ENCODE measurements around the gene HOXA7. TPM values are rescaled to one million over a fixed set of nuclear protein-coding genes. Genes with fewer than 3 reads are reported as not detected.

The HOXA7 gene
- total RNA-seq, 1 donor from 2014 or later = not detected

- Mint-ChIP-seq H3K4me1 (ENCODE audit: low read depth, unreplicated experiment) (no peaks in the 10 kb centered on the region), H3K9me3 (ENCODE audit: unreplicated experiment) (peaks cover 4% of the 10 kb centered on the region), H3K27me3 (ENCODE audit: unreplicated experiment) (peaks cover 48% of the 10 kb centered on the region), H3K27ac (ENCODE audit: unreplicated experiment) (no peak overlapping the region), H3K4me3 (ENCODE audit: unreplicated experiment) (peak overlapping the region; percentile 46), H3K36me3 (ENCODE audit: unreplicated experiment) (peaks cover 13% of the 10 kb centered on the region)
- TF ChIP-seq CTCF (IDR thresholded peaks at IDR 0.05; ENCODE audit: partially characterized antibody, unreplicated experiment) = no peak
- DNase-seq = no peak
Observed at GRCh38 chr7:27148031-27148755, 8.3 kb downstream of the HOXA7 start.

- DNase-seq = no peak
- no peaks in the 10 kb centered on the region for H3K4me1 Mint-ChIP-seq (ENCODE audit: low read depth, unreplicated experiment)
- H3K9me3 Mint-ChIP-seq (ENCODE audit: unreplicated experiment) = peaks cover 4% of the 10 kb centered on the region
- peak within 1 kb of the TSS; percentile 46 for H3K4me3 Mint-ChIP-seq (ENCODE audit: unreplicated experiment)
- H3K27ac Mint-ChIP-seq (ENCODE audit: unreplicated experiment) = no peak within 1 kb of the TSS
- peaks cover 48% of the 10 kb centered on the region for H3K27me3 Mint-ChIP-seq (ENCODE audit: unreplicated experiment)
- no peak for TF ChIP-seq CTCF (IDR thresholded peaks at IDR 0.05; ENCODE audit: partially characterized antibody, unreplicated experiment)
- H3K36me3 Mint-ChIP-seq (ENCODE audit: unreplicated experiment) = peaks cover 13% of the 10 kb centered on the region
Observed at GRCh38 chr7:27147199-27148030, 9.1 kb downstream of the HOXA7 start, which contains the start of gene HOXA6. HOXA6 (minus strand) TSS chr7:27147774; CDS start chr7:27147749, 25 bp downstream.

- Mint-ChIP-seq H3K9me3 (ENCODE audit: unreplicated experiment) (peaks cover 4% of the 10 kb centered on the region), H3K4me3 (ENCODE audit: unreplicated experiment) (no peak overlapping the region), H3K36me3 (ENCODE audit: unreplicated experiment) (peaks cover 13% of the 10 kb centered on the region), H3K27me3 (ENCODE audit: unreplicated experiment) (peaks cover 48% of the 10 kb centered on the region), H3K27ac (ENCODE audit: unreplicated experiment) (no peak overlapping the region), H3K4me1 (ENCODE audit: low read depth, unreplicated experiment) (no peaks in the 10 kb centered on the region)
- DNase-seq = no peak
- TF ChIP-seq CTCF (IDR thresholded peaks at IDR 0.05; ENCODE audit: partially characterized antibody, unreplicated experiment) = no peak
Observed at GRCh38 chr7:27146491-27147198, 9.8 kb downstream of the HOXA7 start.

- no peak for TF ChIP-seq CTCF (IDR thresholded peaks at IDR 0.05; ENCODE audit: partially characterized antibody, unreplicated experiment)
- Mint-ChIP-seq H3K9me3 (ENCODE audit: unreplicated experiment) (peaks cover 4% of the 10 kb centered on the region), H3K27ac (ENCODE audit: unreplicated experiment) (no peak overlapping the region), H3K27me3 (ENCODE audit: unreplicated experiment) (peaks cover 49% of the 10 kb centered on the region), H3K4me3 (ENCODE audit: unreplicated experiment) (no peak overlapping the region), H3K36me3 (ENCODE audit: unreplicated experiment) (peaks cover 17% of the 10 kb centered on the region), H3K4me1 (ENCODE audit: low read depth, unreplicated experiment) (no peaks in the 10 kb centered on the region)
- no peak for DNase-seq
Observed at GRCh38 chr7:27145914-27146412, 10.5 kb downstream of the HOXA7 start.

Measured in glutamatergic neuron (in vitro differentiated cells).